ENCODE measurements around the gene GATAD2B. TPM values are rescaled to one million over a fixed set of nuclear protein-coding genes. Genes with fewer than 3 reads are reported as not detected.

Gene GATAD2B
- total RNA-seq, 1 experiment from 2014 or later, result 8.7 TPM

Other genes starting within 250 kb of the GATAD2B start
- not detected in 2 replicates for gene NPR1, start 244.3 kb downstream of the GATAD2B start, total RNA-seq (2014; rRNA removed; shearing (Covaris generic))
- 21.4 and 37.0 TPM in 2 replicates for gene INTS3, start 194.9 kb downstream of the GATAD2B start, total RNA-seq (2014; rRNA removed; shearing (Covaris generic))
- 1.2 and 3.7 TPM in 2 replicates for gene SLC27A3, start 147.6 kb downstream of the GATAD2B start, total RNA-seq (2014; rRNA removed; shearing (Covaris generic))
- 8.4 and 9.0 TPM in 2 replicates for gene DENND4B, start 23.7 kb upstream of the GATAD2B start, total RNA-seq (2014; rRNA removed; shearing (Covaris generic))
- gene CRTC2, start 35.6 kb upstream of the GATAD2B start, total RNA-seq (2014; rRNA removed; shearing (Covaris generic)), result 11.4 and 13.7 TPM in 2 replicates
- gene SLC39A1, start 40.6 kb upstream of the GATAD2B start, total RNA-seq (2014; rRNA removed; shearing (Covaris generic)), result 120 and 138 TPM in 2 replicates
- gene CREB3L4, start 44.9 kb upstream of the GATAD2B start, total RNA-seq (2014; rRNA removed; shearing (Covaris generic)), result 6.5 and 9.6 TPM in 2 replicates
- gene JTB, start 54.7 kb upstream of the GATAD2B start, total RNA-seq (2014; rRNA removed; shearing (Covaris generic)), result 367 and 415 TPM in 2 replicates
- gene RAB13, start 63.4 kb upstream of the GATAD2B start, total RNA-seq (2014; rRNA removed; shearing (Covaris generic)), result 36.7 and 45.6 TPM in 2 replicates
- gene RPS27, start 67.8 kb upstream of the GATAD2B start, total RNA-seq (2014; rRNA removed; shearing (Covaris generic)), result 2,348 and 3,641 TPM in 2 replicates
- gene NUP210L, start 232.1 kb upstream of the GATAD2B start, total RNA-seq (2014; rRNA removed; shearing (Covaris generic)), result not detected in 2 replicates

All from M059J (cell line).